HCT116 (cell line): Measurements from ENCODE around the gene RAMAC. TPM values are rescaled to one million over a fixed set of nuclear protein-coding genes. Genes with fewer than 3 reads are reported as not detected.

Experiments
- ATAC-seq: fragments of 200-7000 bp; cut with Tn5 transposase; 2 replicates; pipeline ENCODE4 v1.9.1; 2020; ENCODE audit warnings: mild to moderate bottlenecking, moderate library complexity
- BruUV-seq: library from RNA; stranded (reverse); fragments of 400-500 nt; replicated peaks from 2 replicates; lab custom pipeline; 2021; lab: Mats Ljungman, UMichigan
- CTCF ChIA-PET: fragments of 300-600 bp; sonication (Branson Sonifier 250); formaldehyde crosslinking; loops from one replicate; lab custom pipeline; 2021; ENCODE audit warnings: antibody characterized with exemption; lab: Charles Lee
- POLR2A ChIA-PET: fragments of 300-600, 350-600 bp; sonication (Branson Sonifier 250); formaldehyde crosslinking; loops from one replicate; lab custom pipeline; 2021; ENCODE audit warnings: antibody characterized with exemption; lab: Charles Lee
- RAD21 ChIA-PET, 2 experiments: fragments of 300-600 bp; sonication (Branson Sonifier 250); formaldehyde crosslinking; loops; one replicate each; lab custom pipeline; 2023; ENCODE audit warnings: low total read pairs in 2 of 2; ENCODE audit not compliant: uncharacterized antibody in 2 of 2, unreplicated experiment in 2 of 2, low non-redundant PET in 1 of 2; lab: Charles Lee
- DNase-seq: peaks from one replicate; pipeline ENCODE4 v3.0.0-alpha.2; 2010; ENCODE audit warnings: low read depth, low spot score
- H2AFZ ChIP-seq: fragments of 200-600 bp; shearing (Covaris generic), sonication (generic); 2 replicates; pipeline ENCODE4 v1.6.1; 2017; ENCODE audit warnings: low read depth, mixed run types, mixed read lengths, antibody characterized with exemption, low read length; ENCODE audit not compliant: poor library complexity, severe bottlenecking
- H3K27ac ChIP-seq: 2 replicates; pipeline ENCODE4 v1.5.1; 2012; ENCODE audit warnings: low read depth, low read length
- H3K27me3 ChIP-seq: fragments of 200-600 bp; sonication (generic); 2 replicates; pipeline ENCODE4 v1.6.1; 2016; ENCODE audit warnings: mixed run types, low read length, mixed read lengths; ENCODE audit not compliant: insufficient read depth
- H3K36me3 ChIP-seq, 2 experiments: fragments of 200-500 bp in 1 of 2; fragments of 200-600 bp in 1 of 2; sonication (Bioruptor generic) in 1 of 2; sonication (generic) in 1 of 2; 2 replicates each; pipeline versions ENCODE4 v1.5.1 to v1.6.1; 2014 to 2016; ENCODE audit warnings: low read length in 2 of 2, inconsistent platforms in 1 of 2, mixed read lengths in 1 of 2, mixed run types in 1 of 2; ENCODE audit not compliant: insufficient read depth in 2 of 2, control insufficient read depth in 1 of 2
- H3K4me1 ChIP-seq, 2 experiments: fragments of 200-600 bp in 1 of 2; sonication (generic) in 1 of 2; 2 replicates each; pipeline versions ENCODE4 v1.5.1 to v1.6.1; 2012 to 2017; ENCODE audit warnings: low read length in 2 of 2, inconsistent platforms in 1 of 2, mild to moderate bottlenecking in 1 of 2, mixed read lengths in 1 of 2, mixed run types in 1 of 2, moderate library complexity in 1 of 2; ENCODE audit not compliant: insufficient read depth in 2 of 2, control insufficient read depth in 1 of 2
- H3K4me2 ChIP-seq: fragments of 200-600 bp; sonication (generic); 2 replicates; pipeline ENCODE4 v1.6.1; 2017; ENCODE audit warnings: mixed run types, low read length, mixed read lengths
- H3K4me3 ChIP-seq, 2 experiments: fragments of 200-600 bp in 1 of 2; sonication (generic) in 1 of 2; replicated peaks in 1 of 2; 2 replicates each; pipeline ENCODE4 v1.5.1; 2011 to 2016; ENCODE audit warnings: low read length in 2 of 2, control low read depth in 1 of 2, low read depth in 1 of 2, mild to moderate bottlenecking in 1 of 2, mixed read lengths in 1 of 2, mixed run types in 1 of 2
- H3K79me2 ChIP-seq: fragments of 200-600 bp; sonication (generic); 2 replicates; pipeline ENCODE4 v1.6.1; 2017; ENCODE audit warnings: mild to moderate bottlenecking, mixed run types, low read length, moderate library complexity, mixed read lengths; ENCODE audit not compliant: insufficient read depth
- H3K9ac ChIP-seq: fragments of 200-600 bp; sonication (generic); 2 replicates; pipeline ENCODE4 v1.6.1; 2016; ENCODE audit warnings: low read length, mixed read lengths
- H3K9me2 ChIP-seq: fragments of 200-600 bp; sonication (generic), shearing (Covaris generic); 2 replicates; pipeline ENCODE4 v1.6.1; 2017; ENCODE audit warnings: mixed run types, mild to moderate bottlenecking, moderate library complexity; ENCODE audit not compliant: insufficient read depth
- H3K9me3 ChIP-seq, 2 experiments: fragments of 200-500 bp in 1 of 2; fragments of 200-600 bp in 1 of 2; sonication (Bioruptor generic) in 1 of 2; sonication (generic) in 1 of 2; 2 replicates each; pipeline ENCODE4 v1.6.1; 2014 to 2017; ENCODE audit warnings: low read length in 2 of 2, mixed read lengths in 2 of 2, inconsistent platforms in 1 of 2, low read depth in 1 of 2, mild to moderate bottlenecking in 1 of 2, mixed run types in 1 of 2, moderate library complexity in 1 of 2; ENCODE audit not compliant: control insufficient read depth in 1 of 2, insufficient read depth in 1 of 2
- H4K20me1 ChIP-seq: fragments of 200-600 bp; sonication (generic), shearing (Covaris generic); 2 replicates; pipeline ENCODE4 v1.6.1; 2017; ENCODE audit warnings: mixed run types, mild to moderate bottlenecking, moderate library complexity; ENCODE audit not compliant: insufficient read depth
- CBX3 ChIP-seq: IDR thresholded peaks from 2 replicates; pipeline ENCODE4 v1.6.1; 2012; ENCODE audit warnings: low read depth
- EGR1 ChIP-seq: IDR thresholded peaks from 2 replicates; pipeline ENCODE4 v1.6.1; 2012; ENCODE audit warnings: low read depth
- ELF1 ChIP-seq: IDR thresholded peaks from 2 replicates; pipeline ENCODE4 v1.6.1; 2012; ENCODE audit warnings: low read depth, borderline replicate concordance
- EZH2phosphoT487 ChIP-seq: fragments of 200-600 bp; IDR thresholded peaks from 2 replicates; pipeline ENCODE4 v1.6.1; 2018; ENCODE audit warnings: antibody characterized with exemption, borderline replicate concordance
- JUND ChIP-seq: IDR thresholded peaks from 2 replicates; pipeline ENCODE4 v1.6.1; 2012
- POLR2A ChIP-seq: IDR thresholded peaks from 2 replicates; pipeline ENCODE4 v1.7.0; 2011; ENCODE audit warnings: borderline replicate concordance; ENCODE audit not compliant: insufficient read depth, insufficient read length; ENCODE audit errors: extremely low read depth
- RAD21 ChIP-seq: IDR thresholded peaks from 2 replicates; pipeline ENCODE4 v1.6.1; 2012; ENCODE audit warnings: low read depth, mild to moderate bottlenecking
- SIN3A ChIP-seq: IDR thresholded peaks from 2 replicates; pipeline ENCODE4 v1.6.1; 2012; ENCODE audit warnings: low read depth
- SP1 ChIP-seq: IDR thresholded peaks from 2 replicates; pipeline ENCODE4 v1.6.1; 2012; ENCODE audit warnings: low read depth
- SRF ChIP-seq: IDR thresholded peaks from 2 replicates; pipeline ENCODE4 v1.6.1; 2012; ENCODE audit warnings: low read depth
- YY1 ChIP-seq: IDR thresholded peaks from 2 replicates; pipeline ENCODE4 v1.6.1; 2011; ENCODE audit warnings: low read length, low read depth, moderate library complexity, mild to moderate bottlenecking; ENCODE audit not compliant: insufficient replicate concordance; ENCODE audit errors: extremely low read depth
- ZFX ChIP-seq: fragments of 450-650 bp; IDR thresholded peaks from 2 replicates; pipeline ENCODE4 v1.6.1; 2017
- ZNF274 ChIP-seq: fragments of 200-500 bp; sonication (Bioruptor generic); IDR thresholded peaks from 2 replicates; pipeline ENCODE4 v1.6.1; 2014; ENCODE audit warnings: mild to moderate bottlenecking, low read depth, low read length, inconsistent platforms
- intact Hi-C: fragments of 100-400 bp; cut with micrococcal nuclease; formaldehyde crosslinking; loops from 2 replicates; pipeline ENCODE4 v1.10.0; 2022
- total RNA-seq: library from RNA; stranded (reverse); gene quantifications from one replicate; pipeline ENCODE4 v1.2.1, GENCODE V29; 2021; ENCODE audit not compliant: unreplicated experiment
- TF ChIP-seq, protein P1 (sequence below): IDR thresholded peaks from 2 replicates; pipeline ENCODE4 v1.6.1; 2012
- TF ChIP-seq, protein P2 (sequence below), 3 experiments: fragments of 200-600 bp in 1 of 3; sonication (generic) in 1 of 3; IDR thresholded peaks in 2 of 3; conservative IDR thresholded peaks in 1 of 3; 2 replicates each; pipeline ENCODE4 v1.5.1; 2012 to 2017; ENCODE audit warnings: low read depth in 2 of 3, low read length in 2 of 3, antibody characterized with exemption in 1 of 3, borderline replicate concordance in 1 of 3, control low read depth in 1 of 3, mild to moderate bottlenecking in 1 of 3, mixed read lengths in 1 of 3, mixed run types in 1 of 3, moderate library complexity in 1 of 3; ENCODE audit not compliant: insufficient read depth in 1 of 3
- TF ChIP-seq, protein P3 (sequence below): IDR thresholded peaks from 2 replicates; pipeline ENCODE4 v1.6.1; 2012; ENCODE audit warnings: low read depth

Gene RAMAC
- total RNA-seq, 1 experiment from 2014 or later: 16.5 TPM

DNA sequence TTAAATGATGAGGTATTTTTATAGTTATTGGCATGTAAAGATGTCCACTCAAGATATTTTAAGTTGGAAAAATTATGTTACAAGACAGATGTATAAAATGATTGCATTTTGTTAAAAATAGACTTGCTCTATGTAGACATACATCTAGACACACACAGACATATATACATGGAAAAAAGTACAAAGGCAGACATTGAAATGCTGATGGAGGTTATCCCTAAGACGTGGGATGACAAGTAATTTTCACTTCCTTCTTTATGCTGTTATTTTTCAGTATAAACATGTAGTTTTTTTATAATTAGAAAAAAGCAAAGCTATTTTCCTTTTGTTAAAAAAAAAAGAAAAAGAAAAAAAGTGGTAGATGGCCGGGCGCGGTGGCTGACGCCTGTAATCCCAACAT, 40.7 kb upstream of the RAMAC start:
- no peaks in the 10 kb centered on the region for H3K9me2 ChIP-seq
- H3K27me3 ChIP-seq: no peaks in the 10 kb centered on the region
- H3K4me1 ChIP-seq: peaks cover 4 to 17% of the 10 kb centered on the region in 2 experiments; a peak in 3 of 4 replicates
- no peaks in the 10 kb centered on the region for H4K20me1 ChIP-seq
- RAD21 ChIA-PET: no interaction called here
- no peak overlapping the region for H3K4me2 ChIP-seq
- intact Hi-C loops: no loop called here
- H2AFZ ChIP-seq: no peak overlapping the region
- no peak overlapping the region for H3K4me3 ChIP-seq
- TF ChIP-seq, protein P1, sequence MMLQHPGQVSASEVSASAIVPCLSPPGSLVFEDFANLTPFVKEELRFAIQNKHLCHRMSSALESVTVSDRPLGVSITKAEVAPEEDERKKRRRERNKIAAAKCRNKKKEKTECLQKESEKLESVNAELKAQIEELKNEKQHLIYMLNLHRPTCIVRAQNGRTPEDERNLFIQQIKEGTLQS: no peak
- TF ChIP-seq POLR2A: no peak
- no peak overlapping the region for H3K9ac ChIP-seq
- CTCF ChIA-PET: no interaction called here
- DNase-seq (no peak), ATAC-seq (no peak)
- H3K36me3 ChIP-seq: no peaks in the 10 kb centered on the region
- BruUV-seq: no TSS peak
- H3K27ac ChIP-seq: no peak overlapping the region
- POLR2A ChIA-PET: no interaction called here
- no peaks in the 10 kb centered on the region for H3K9me3 ChIP-seq
- H3K79me2 ChIP-seq: no peaks in the 10 kb centered on the region

DNA sequence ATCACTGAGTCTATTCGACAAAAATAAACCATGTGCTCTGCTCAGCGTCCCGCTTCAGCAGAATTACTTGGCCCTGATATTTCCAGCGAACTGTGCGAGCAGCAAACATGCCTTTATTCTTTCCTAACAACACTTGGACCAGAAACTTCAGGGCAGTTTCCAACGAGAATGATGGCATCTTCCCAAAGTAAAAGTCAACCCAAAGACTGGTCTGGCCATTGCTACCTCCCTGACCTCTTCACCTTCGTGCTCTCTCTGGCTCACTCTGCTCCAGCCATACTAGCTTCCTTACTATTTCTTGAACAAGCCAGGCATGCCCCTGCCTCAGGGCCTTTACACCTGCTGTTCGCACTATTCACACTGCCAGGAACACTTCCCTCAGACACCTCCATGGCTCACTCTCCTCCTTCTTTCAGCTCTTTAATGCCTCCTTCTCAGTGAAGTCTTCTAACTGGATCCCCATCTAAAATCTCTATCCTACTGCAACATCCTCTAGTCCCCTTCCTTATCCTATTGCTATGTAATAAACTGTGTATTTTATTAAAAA, 39.8 kb upstream of the RAMAC start:
- intact Hi-C loops: no loop called here
- no peak overlapping the region for H3K4me2 ChIP-seq
- RAD21 ChIA-PET: no interaction called here
- CTCF ChIA-PET: no interaction called here
- DNase-seq (no peak), ATAC-seq (no peak)
- no peaks in the 10 kb centered on the region for H3K9me2 ChIP-seq
- no peaks in the 10 kb centered on the region for H3K79me2 ChIP-seq
- no peaks in the 10 kb centered on the region for H3K9me3 ChIP-seq
- H4K20me1 ChIP-seq: no peaks in the 10 kb centered on the region
- peaks cover 4 to 17% of the 10 kb centered on the region in 2 experiments; a peak in 3 of 4 replicates for H3K4me1 ChIP-seq
- no peaks in the 10 kb centered on the region for H3K27me3 ChIP-seq
- no peak overlapping the region for H3K9ac ChIP-seq
- H3K36me3 ChIP-seq: no peaks in the 10 kb centered on the region
- POLR2A ChIA-PET: no interaction called here
- no peak overlapping the region for H3K27ac ChIP-seq
- no peak overlapping the region for H2AFZ ChIP-seq
- BruUV-seq: no TSS peak
- no peak overlapping the region for H3K4me3 ChIP-seq
- no peak for TF ChIP-seq SP1
- no peak for TF ChIP-seq EGR1
- TF ChIP-seq SRF: no peak
- no peak for TF ChIP-seq JUND
- TF ChIP-seq YY1: no peak
- no peak for TF ChIP-seq ZFX
- TF ChIP-seq, protein P2, sequence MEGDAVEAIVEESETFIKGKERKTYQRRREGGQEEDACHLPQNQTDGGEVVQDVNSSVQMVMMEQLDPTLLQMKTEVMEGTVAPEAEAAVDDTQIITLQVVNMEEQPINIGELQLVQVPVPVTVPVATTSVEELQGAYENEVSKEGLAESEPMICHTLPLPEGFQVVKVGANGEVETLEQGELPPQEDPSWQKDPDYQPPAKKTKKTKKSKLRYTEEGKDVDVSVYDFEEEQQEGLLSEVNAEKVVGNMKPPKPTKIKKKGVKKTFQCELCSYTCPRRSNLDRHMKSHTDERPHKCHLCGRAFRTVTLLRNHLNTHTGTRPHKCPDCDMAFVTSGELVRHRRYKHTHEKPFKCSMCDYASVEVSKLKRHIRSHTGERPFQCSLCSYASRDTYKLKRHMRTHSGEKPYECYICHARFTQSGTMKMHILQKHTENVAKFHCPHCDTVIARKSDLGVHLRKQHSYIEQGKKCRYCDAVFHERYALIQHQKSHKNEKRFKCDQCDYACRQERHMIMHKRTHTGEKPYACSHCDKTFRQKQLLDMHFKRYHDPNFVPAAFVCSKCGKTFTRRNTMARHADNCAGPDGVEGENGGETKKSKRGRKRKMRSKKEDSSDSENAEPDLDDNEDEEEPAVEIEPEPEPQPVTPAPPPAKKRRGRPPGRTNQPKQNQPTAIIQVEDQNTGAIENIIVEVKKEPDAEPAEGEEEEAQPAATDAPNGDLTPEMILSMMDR (IDR thresholded peaks at IDR 0.05 in 2 of 3, conservative IDR thresholded peaks at IDR 0.05 in 1 of 3; ENCODE audit: borderline replicate concordance in 1 of 3, insufficient read depth in 1 of 3, low read depth in 2 of 3, low read length in 2 of 3): no peak
- TF ChIP-seq SIN3A: no peak
- TF ChIP-seq ELF1: no peak
- TF ChIP-seq RAD21: no peak
- TF ChIP-seq POLR2A: no peak
- TF ChIP-seq EZH2phosphoT487: no peak
- TF ChIP-seq, protein P3, sequence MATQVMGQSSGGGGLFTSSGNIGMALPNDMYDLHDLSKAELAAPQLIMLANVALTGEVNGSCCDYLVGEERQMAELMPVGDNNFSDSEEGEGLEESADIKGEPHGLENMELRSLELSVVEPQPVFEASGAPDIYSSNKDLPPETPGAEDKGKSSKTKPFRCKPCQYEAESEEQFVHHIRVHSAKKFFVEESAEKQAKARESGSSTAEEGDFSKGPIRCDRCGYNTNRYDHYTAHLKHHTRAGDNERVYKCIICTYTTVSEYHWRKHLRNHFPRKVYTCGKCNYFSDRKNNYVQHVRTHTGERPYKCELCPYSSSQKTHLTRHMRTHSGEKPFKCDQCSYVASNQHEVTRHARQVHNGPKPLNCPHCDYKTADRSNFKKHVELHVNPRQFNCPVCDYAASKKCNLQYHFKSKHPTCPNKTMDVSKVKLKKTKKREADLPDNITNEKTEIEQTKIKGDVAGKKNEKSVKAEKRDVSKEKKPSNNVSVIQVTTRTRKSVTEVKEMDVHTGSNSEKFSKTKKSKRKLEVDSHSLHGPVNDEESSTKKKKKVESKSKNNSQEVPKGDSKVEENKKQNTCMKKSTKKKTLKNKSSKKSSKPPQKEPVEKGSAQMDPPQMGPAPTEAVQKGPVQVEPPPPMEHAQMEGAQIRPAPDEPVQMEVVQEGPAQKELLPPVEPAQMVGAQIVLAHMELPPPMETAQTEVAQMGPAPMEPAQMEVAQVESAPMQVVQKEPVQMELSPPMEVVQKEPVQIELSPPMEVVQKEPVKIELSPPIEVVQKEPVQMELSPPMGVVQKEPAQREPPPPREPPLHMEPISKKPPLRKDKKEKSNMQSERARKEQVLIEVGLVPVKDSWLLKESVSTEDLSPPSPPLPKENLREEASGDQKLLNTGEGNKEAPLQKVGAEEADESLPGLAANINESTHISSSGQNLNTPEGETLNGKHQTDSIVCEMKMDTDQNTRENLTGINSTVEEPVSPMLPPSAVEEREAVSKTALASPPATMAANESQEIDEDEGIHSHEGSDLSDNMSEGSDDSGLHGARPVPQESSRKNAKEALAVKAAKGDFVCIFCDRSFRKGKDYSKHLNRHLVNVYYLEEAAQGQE: no peak
- TF ChIP-seq CBX3: no peak
- no peak for TF ChIP-seq ZNF274
